ENCODE results near the gene ZSWIM8.
"Not testable (repeated sequence)": the region's sequence is repeated elsewhere in the genome, so short reads cannot be mapped to it uniquely, and the experiment has no call there.

The ZSWIM8 gene

GRCh38 chr10:73819513-73820093 is 34.2 kb downstream of the ZSWIM8 start:
- no peak for DNase-seq (ENCODE audit: low spot score)
- TF ChIP-seq CTCF (IDR thresholded peaks at IDR 0.05; ENCODE audit: borderline replicate concordance, control extremely low read depth, extremely low read depth, insufficient read depth, missing control alignments): no peak
- in situ Hi-C loops (cut with MboI; ENCODE audit: low sequenced_read_pairs, unreplicated experiment): no loop called here

GRCh38 chr10:73823391-73823790 is 38.0 kb downstream of the ZSWIM8 start:
- in situ Hi-C loops (cut with MboI; ENCODE audit: low sequenced_read_pairs, unreplicated experiment): no loop called here
- no peak for DNase-seq (ENCODE audit: low spot score)
- TF ChIP-seq CTCF (IDR thresholded peaks at IDR 0.05; ENCODE audit: borderline replicate concordance, control extremely low read depth, extremely low read depth, insufficient read depth, missing control alignments): no peak

- in situ Hi-C loops (cut with MboI; ENCODE audit: low sequenced_read_pairs, unreplicated experiment): no loop called here
- TF ChIP-seq CTCF (IDR thresholded peaks at IDR 0.05; ENCODE audit: borderline replicate concordance, control extremely low read depth, extremely low read depth, insufficient read depth, missing control alignments): no peak
These were observed 38.8 kb downstream of the ZSWIM8 start for GRCh38 chr10:73824146-73824725.

GRCh38 chr10:73827346-73828089 is 42.1 kb downstream of the ZSWIM8 start:
- in situ Hi-C loops (cut with MboI; ENCODE audit: low sequenced_read_pairs, unreplicated experiment): no loop called here
- TF ChIP-seq CTCF (IDR thresholded peaks at IDR 0.05; ENCODE audit: borderline replicate concordance, control extremely low read depth, extremely low read depth, insufficient read depth, missing control alignments): no peak

More at GRCh38 chr10:73824146-73824725, 38.8 kb downstream of the ZSWIM8 start:
- DNase-seq (ENCODE audit: low spot score): no peak

GRCh38 chr10:73828161-73828560 is 42.8 kb downstream of the ZSWIM8 start:
- DNase-seq (ENCODE audit: low spot score): no peak
- in situ Hi-C loops (cut with MboI; ENCODE audit: low sequenced_read_pairs, unreplicated experiment): no loop called here
- no peak for TF ChIP-seq CTCF (IDR thresholded peaks at IDR 0.05; ENCODE audit: borderline replicate concordance, control extremely low read depth, extremely low read depth, insufficient read depth, missing control alignments)

More at GRCh38 chr10:73827346-73828089, 42.1 kb downstream of the ZSWIM8 start:
- DNase-seq (ENCODE audit: low spot score): no peak

- DNase-seq (ENCODE audit: low spot score); in situ Hi-C loops (cut with MboI; ENCODE audit: low sequenced_read_pairs, unreplicated experiment): not testable (repeated sequence)
These were observed 43.7 kb downstream of the ZSWIM8 start for GRCh38 chr10:73829090-73829489.

GRCh38 chr10:73836427-73836980 is 51.1 kb downstream of the ZSWIM8 start:
- DNase-seq (ENCODE audit: low spot score): no peak
- TF ChIP-seq CTCF (IDR thresholded peaks at IDR 0.05; ENCODE audit: borderline replicate concordance, control extremely low read depth, extremely low read depth, insufficient read depth, missing control alignments): no peak
- in situ Hi-C loops (cut with MboI; ENCODE audit: low sequenced_read_pairs, unreplicated experiment): no loop called here
